Activated CD8-positive, alpha-beta memory T cell treated with anti-CD3 and anti-CD28 coated beads, Interleukin-2, amount 50 U/mL, for 1 hour (primary cell): ENCODE results near the gene HOXA9.

ENCODE experiments used
- DNase-seq: peaks from one replicate; pipeline ENCODE4 v3.0.0-alpha.2; 2020; ENCODE audit errors: extremely low read depth

Gene HOXA9

DNA sequence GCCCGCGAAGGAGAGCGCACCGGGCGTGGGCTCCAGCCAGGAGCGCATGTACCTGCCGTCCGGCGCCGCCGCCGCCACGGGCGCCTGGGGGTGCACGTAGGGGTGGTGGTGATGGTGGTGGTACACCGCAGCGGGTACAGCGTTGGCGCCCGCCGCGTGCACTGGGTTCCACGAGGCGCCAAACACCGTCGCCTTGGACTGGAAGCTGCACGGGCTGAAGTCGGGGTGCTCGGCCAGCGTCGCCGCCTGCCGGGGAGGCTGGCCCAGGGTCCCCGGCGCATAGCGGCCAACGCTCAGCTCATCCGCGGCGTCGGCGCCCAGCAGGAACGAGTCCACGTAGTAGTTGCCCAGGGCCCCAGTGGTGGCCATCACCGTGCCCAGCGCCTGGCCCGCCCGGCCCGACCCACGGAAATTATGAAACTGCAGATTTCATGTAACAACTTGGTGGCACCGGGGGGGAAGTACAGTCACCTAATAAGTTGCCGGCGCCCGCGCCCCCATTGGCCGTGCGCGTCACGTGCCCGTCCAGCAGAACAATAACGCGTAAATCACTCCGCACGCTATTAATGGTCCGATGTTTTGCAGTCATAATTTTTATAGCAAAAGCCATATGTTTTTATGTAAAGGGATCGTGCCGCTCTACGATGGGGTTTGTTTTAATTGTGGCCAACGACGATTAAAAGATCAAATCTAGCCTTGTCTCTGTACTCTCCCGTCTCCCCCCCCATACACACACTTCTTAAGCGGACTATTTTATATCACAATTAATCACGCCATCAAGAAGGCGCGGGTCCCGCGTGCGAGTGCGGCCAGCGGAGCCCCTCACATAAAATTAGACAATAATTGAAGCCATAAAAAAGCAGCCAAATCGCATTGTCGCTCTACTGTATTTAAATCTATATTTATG is at the start of gene HOXA9:
HOXA9 (minus strand) TSS at position 449 of the 907 bp plus-strand sequence; CDS start at position 369, 80 bp downstream.
- DNase-seq = no peak

- DNase-seq = no peak
These were observed 49.1 kb upstream of the HOXA9 start for GRCh38 chr7:27214239-27214950.

GRCh38 chr7:27213433-27214238 is 48.3 kb upstream of the HOXA9 start:
- DNase-seq = no peak

GRCh38 chr7:27212497-27213432 is 47.4 kb upstream of the HOXA9 start:
- DNase-seq = no peak

- DNase-seq = no peak
These were observed 46.4 kb upstream of the HOXA9 start for GRCh38 chr7:27211764-27212204.

DNA sequence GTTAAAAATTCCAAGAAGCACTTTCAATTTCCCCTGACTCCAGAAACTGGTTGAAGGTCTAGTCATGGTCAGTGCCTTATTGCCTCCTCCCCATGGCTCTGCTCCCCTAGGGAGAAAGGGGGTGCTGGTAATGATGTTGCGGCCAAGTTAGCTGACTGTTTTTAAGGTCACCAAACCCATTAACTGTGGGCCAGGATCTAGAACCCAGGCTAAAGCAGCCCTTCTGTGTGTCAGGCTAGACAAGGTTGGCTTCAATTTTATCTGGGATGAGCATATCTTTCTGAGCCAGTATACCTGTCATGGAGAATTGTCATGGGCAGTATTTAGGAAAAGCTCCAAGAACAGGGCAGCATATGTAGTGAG is 45.7 kb upstream of the HOXA9 start:
- no peak for DNase-seq

DNA sequence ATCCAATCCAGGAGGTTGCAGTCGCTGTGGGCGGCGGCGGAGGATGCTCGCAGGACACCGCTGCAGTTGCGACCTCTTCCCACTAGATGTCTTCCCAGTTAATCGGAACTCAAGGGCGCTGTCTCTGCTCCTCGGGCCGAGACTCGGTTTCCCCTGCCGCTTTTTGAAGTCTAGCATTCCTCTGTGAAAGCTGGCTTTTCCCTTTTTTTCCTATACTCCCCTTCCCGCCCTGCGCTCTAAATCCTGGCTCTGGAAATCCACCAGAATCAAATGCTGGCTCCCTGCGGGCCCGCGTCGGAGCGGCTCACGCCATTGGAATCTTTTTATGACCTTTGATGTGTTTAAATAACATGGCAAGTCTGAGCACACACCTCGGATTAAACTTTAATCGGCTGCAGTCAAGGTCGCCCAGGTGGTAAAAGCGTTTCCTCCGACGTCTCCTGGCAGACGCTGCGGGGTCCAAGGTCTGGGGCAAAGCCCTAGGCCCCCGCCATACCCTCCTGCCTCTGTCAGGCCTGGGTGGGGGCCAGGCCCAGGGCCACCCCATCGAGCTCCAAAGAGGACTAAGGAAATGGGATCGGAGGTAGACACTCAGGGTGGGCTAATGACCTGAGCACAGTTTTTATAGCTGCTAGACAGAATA is 45.2 kb upstream of the HOXA9 start:
- DNase-seq = no peak

- no peak for DNase-seq
These were observed 44.6 kb upstream of the HOXA9 start for GRCh38 chr7:27209933-27210440.

GRCh38 chr7:27208998-27209397 is 43.7 kb upstream of the HOXA9 start:
- DNase-seq = no peak

GRCh38 chr7:27207348-27207985 is 42.1 kb upstream of the HOXA9 start:
- DNase-seq = no peak

DNA sequence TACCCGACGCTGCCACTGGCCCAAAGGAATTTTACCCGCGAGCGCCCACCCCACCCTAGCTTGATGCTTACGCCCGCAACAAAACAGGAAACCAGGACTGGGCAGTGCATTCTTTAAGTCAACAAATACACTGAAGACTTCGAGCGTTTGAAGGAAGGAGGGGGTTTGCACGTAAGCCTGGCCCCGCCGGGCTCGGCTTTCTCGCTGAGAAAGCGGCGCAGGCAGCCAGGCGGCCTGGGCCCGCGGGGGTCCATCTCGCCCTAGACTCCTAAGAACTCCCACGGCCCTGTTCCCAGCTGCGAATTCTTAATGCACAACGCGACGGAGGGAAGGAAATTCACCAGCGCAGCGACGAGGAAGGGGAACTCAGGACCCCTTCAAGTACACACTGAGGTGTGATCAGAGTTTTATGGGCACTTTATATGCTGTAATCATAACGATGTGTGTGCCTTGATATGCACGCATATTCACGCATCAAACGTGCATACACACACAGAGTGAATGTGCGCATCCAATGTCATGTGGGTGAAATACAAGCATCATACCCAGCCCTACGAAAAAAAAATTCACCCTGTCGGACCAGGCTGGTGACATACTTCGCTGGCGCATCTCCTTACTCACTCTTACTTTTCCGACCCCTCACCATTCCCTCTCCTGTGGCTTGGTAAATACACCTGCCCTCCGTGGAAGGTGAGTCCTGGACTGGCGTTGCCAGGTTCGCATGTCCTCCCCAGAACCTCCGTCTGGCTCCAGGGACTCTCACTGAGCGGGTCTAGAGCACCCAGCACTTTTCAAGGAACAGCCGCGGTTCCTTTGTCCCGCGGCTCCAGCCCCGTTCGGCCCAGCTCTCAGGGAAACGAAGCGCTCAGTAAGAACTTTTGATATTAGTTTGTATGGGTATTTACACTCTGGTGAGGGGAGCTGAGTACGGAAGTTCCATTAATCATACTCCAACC is 40.3 kb upstream of the HOXA9 start:
- DNase-seq = no peak

GRCh38 chr7:27204851-27205322 is 39.5 kb upstream of the HOXA9 start:
- no peak for DNase-seq

GRCh38 chr7:27203964-27204594 is 38.7 kb upstream of the HOXA9 start:
- DNase-seq = no peak

GRCh38 chr7:27203365-27203953 is 38.1 kb upstream of the HOXA9 start:
- DNase-seq = no peak

- DNase-seq = no peak
These were observed 37.5 kb upstream of the HOXA9 start for GRCh38 chr7:27202862-27203134.

DNA sequence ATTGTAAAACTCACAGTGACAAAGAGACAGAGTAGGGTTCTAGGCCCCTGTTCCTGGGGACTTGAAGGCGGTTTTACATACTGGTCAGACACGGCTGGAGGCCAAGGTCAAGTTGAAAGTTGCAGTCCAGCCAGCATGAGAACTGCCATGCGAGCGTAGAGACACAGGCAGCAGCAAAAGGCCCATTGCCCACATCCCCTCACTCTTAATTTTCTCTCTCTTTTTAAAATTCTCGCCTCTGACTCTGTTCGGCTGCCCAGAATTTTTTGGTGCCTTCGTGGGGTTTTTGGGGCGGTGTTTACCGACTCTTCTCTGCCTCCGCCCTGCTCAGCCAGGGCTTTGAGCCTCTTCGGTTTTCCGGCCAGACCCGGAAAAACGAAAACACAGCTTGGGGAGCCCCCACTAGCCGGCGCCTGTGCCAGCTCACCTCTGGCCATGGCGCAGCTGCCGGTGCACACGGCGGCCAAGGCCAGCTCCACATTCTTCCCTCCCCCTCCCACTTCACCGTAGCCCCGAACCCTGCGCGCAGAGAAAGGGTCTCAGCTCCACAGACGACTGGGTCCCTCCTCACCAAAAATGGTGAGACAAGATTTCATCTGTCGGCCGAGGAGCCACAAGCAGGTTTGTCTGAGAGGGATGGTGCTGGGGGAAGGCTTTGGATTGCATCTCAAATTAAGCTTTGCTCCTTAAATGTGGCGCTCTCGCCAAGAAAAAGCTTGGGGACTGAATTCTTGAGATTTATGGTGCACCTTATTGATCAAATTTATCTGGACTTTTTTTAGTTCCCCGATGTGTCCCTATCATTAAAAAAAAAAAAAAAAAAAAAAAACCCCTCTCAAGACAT is 36.9 kb upstream of the HOXA9 start:
- DNase-seq = no peak

- DNase-seq = no peak
These were observed 36.3 kb upstream of the HOXA9 start for GRCh38 chr7:27201580-27202017.
